Measurements from ENCODE around the gene ZCCHC2. TPM values are rescaled to one million over a fixed set of nuclear protein-coding genes. Genes with fewer than 3 reads are reported as not detected.
A peak's percentile ranks its signal among the peaks of the same experiment; 100 is the strongest.

ZCCHC2 gene
- total RNA-seq, 1 experiment from 2014 or later, result 12.6 TPM

GRCh38 chr18:62606106-62606505, 83.3 kb downstream of the ZCCHC2 start:
- DNase-seq (ENCODE audit: low read depth), result peak; percentile 12

- no peak for DNase-seq (ENCODE audit: low read depth)
Observed at GRCh38 chr18:62607302-62607701, 84.5 kb downstream of the ZCCHC2 start.

- DNase-seq (ENCODE audit: low read depth), result no peak
Observed at GRCh38 chr18:62607708-62608428, 85.0 kb downstream of the ZCCHC2 start.

GRCh38 chr18:62609764-62610163, 86.9 kb downstream of the ZCCHC2 start:
- DNase-seq (ENCODE audit: low read depth), result no peak

- DNase-seq (ENCODE audit: low read depth), result no peak
Observed at GRCh38 chr18:62610351-62610700, 87.5 kb downstream of the ZCCHC2 start.

- no peak for DNase-seq (ENCODE audit: low read depth)
Observed at GRCh38 chr18:62610701-62611411, 88.0 kb downstream of the ZCCHC2 start.

- no peak for DNase-seq (ENCODE audit: low read depth)
Observed at GRCh38 chr18:62611453-62612288, 88.8 kb downstream of the ZCCHC2 start.

- DNase-seq (ENCODE audit: low read depth), result no peak
Observed at GRCh38 chr18:62612289-62612645, 89.4 kb downstream of the ZCCHC2 start.

GRCh38 chr18:62612776-62613175, 90.0 kb downstream of the ZCCHC2 start:
- DNase-seq (ENCODE audit: low read depth), result no peak

GRCh38 chr18:62614494-62614893, 91.7 kb downstream of the ZCCHC2 start:
- DNase-seq (ENCODE audit: low read depth), result no peak

- no peak for DNase-seq (ENCODE audit: low read depth)
Observed at GRCh38 chr18:62616331-62616805, 93.5 kb downstream of the ZCCHC2 start.

- DNase-seq (ENCODE audit: low read depth), result no peak
Observed at GRCh38 chr18:62617793-62618591, 95.2 kb downstream of the ZCCHC2 start.

- no peak for DNase-seq (ENCODE audit: low read depth)
Observed at GRCh38 chr18:62618735-62619134, 95.9 kb downstream of the ZCCHC2 start.

GRCh38 chr18:62621546-62621945, 98.7 kb downstream of the ZCCHC2 start:
- DNase-seq (ENCODE audit: low read depth), result no peak

GRCh38 chr18:62625019-62625418, 102.2 kb downstream of the ZCCHC2 start:
- peak; percentile 94 for DNase-seq (ENCODE audit: low read depth)

Other genes starting within 250 kb of the ZCCHC2 start
- 9.8 and 13.1 TPM in 2 replicates for gene TNFRSF11A, start 197.7 kb upstream of the ZCCHC2 start, total RNA-seq (2014; rRNA removed; shearing (Covaris generic))
- 7.7 and 8.6 TPM in 2 replicates for gene PHLPP1, start 192.5 kb downstream of the ZCCHC2 start, total RNA-seq (2014; rRNA removed; shearing (Covaris generic))

Measured in HT1080 (cell line).